ENCODE measurements around the gene PRR30. TPM values are rescaled to one million over a fixed set of nuclear protein-coding genes. Genes with fewer than 3 reads are reported as not detected.

PRR30 gene
- total and polyA plus RNA-seq, 2 donors (not counting 1 experiment from before 2014, with no cell fraction given) = not detected

DNA sequence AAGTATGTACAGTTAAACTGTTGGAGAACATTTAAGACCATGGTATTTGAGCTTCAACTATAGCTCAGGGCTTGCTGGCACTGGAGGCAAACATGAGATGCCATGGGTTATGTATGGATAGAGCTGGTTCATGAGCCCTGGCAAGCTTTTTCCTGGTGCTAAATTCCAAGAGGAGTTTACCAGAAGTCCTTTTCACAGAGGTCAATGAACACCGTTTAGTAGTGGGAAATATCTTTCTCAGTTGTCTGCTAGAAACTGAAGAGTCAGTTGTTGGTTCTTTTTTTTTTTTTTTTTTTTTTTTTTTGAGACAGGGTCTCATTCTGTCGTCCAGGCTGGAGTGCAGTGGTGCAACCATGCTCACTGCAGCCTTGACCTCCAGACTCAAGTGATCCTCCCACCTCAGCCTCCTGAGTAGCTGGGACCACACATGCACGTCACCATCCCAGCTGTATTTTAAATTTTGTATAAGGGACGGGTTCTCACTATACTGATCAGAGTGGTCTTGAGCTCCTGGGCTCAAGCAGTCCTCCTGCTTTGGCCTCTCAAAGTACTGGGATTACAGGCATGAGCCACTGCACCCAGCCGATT is 51.3 kb downstream of the PRR30 start:
- no peak for DNase-seq
- CTCF ChIA-PET = interaction anchor here (0.6 to 3.4 kb wide), 8 partner anchors 9 to 243 kb away, joined by 3 to 14 read pairs (median 6); partner anchors contain the start of gene OST4
- no peaks in the 10 kb centered on the region for H4K20me1 ChIP-seq (ENCODE audit: control insufficient read depth, insufficient read depth, low read length, poor library complexity, severe bottlenecking)
- POLR2A ChIA-PET = interaction anchor here (0.7 to 1.3 kb wide), 3 partner anchors 56 to 124 kb away, joined by 5 read pairs; partner anchors contain the start of genes ATRAID and SLC5A6
- H3K27ac ChIP-seq (ENCODE audit: low read length in 2 of 2) = no peak overlapping the region
- intact Hi-C loops (cut with micrococcal nuclease) = loop anchor here (5.0 to 10.0 kb wide), 4 partner anchors 126 to 1787 kb away; partner anchors contain the start of genes ASXL2, CENPA and TRMT61B
- peak overlapping the region; percentile 91 for H3K4me3 Mint-ChIP-seq
- H3K4me1 Mint-ChIP-seq = peaks cover 18% of the 10 kb centered on the region
- ATAC-seq (ENCODE audit: low read depth) = no peak
- H3K9ac ChIP-seq (ENCODE audit: low read length) = no peak overlapping the region
- peaks cover 4% of the 10 kb centered on the region for H3K79me2 ChIP-seq (ENCODE audit: control insufficient read depth, insufficient read depth, low read length)
- WGBS (ENCODE audit: insufficient coverage) = 97% methylated on average over 3 of the region's 5 CpGs
- no peaks in the 10 kb centered on the region for H3K9me3 Mint-ChIP-seq (ENCODE audit: insufficient read depth)
- H3K9me3 ChIP-seq (ENCODE audit: control extremely low read depth in 1 of 3, control insufficient read depth in 2 of 3, insufficient read depth in 1 of 3, low read length in 2 of 3) = no peaks in the 10 kb centered on the region
- TF ChIP-seq, protein P1, sequence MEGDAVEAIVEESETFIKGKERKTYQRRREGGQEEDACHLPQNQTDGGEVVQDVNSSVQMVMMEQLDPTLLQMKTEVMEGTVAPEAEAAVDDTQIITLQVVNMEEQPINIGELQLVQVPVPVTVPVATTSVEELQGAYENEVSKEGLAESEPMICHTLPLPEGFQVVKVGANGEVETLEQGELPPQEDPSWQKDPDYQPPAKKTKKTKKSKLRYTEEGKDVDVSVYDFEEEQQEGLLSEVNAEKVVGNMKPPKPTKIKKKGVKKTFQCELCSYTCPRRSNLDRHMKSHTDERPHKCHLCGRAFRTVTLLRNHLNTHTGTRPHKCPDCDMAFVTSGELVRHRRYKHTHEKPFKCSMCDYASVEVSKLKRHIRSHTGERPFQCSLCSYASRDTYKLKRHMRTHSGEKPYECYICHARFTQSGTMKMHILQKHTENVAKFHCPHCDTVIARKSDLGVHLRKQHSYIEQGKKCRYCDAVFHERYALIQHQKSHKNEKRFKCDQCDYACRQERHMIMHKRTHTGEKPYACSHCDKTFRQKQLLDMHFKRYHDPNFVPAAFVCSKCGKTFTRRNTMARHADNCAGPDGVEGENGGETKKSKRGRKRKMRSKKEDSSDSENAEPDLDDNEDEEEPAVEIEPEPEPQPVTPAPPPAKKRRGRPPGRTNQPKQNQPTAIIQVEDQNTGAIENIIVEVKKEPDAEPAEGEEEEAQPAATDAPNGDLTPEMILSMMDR (IDR thresholded peaks at IDR 0.05) = no peak
- TF ChIP-seq EZH2 (IDR thresholded peaks at IDR 0.05; ENCODE audit: borderline replicate concordance, insufficient read depth, low read depth, low read length, poor library complexity, severe bottlenecking) = no peak
- no peaks in the 10 kb centered on the region for H3K27me3 ChIP-seq (replicated peaks in 1 of 4; ENCODE audit: control extremely low read depth in 1 of 4, control insufficient read depth in 3 of 4, insufficient read depth in 4 of 4, low read length in 3 of 4)
- no peak overlapping the region for H3K4me3 ChIP-seq (ENCODE audit: control extremely low read depth in 1 of 5, extremely low read depth in 1 of 5, insufficient read depth in 1 of 5, low read depth in 2 of 5, low read length in 4 of 5)
- H3K36me3 ChIP-seq (replicated peaks in 1 of 2; ENCODE audit: control extremely low read depth in 1 of 2, control insufficient read depth in 1 of 2, extremely low read depth in 1 of 2, insufficient read depth in 2 of 2, low read length in 1 of 2) = no peaks in the 10 kb centered on the region
- no peak overlapping the region for H2AFZ ChIP-seq (ENCODE audit: insufficient read depth, low read depth, low read length, poor library complexity, severe bottlenecking)
- no peak overlapping the region for H3K4me2 ChIP-seq (replicated peaks; ENCODE audit: low read depth, low read length, poor library complexity, severe bottlenecking)
- peaks cover 13 to 20% of the 10 kb centered on the region in 2 donors for H3K4me1 ChIP-seq (ENCODE audit: control insufficient read depth in 2 of 2, insufficient read depth in 2 of 2, low read length in 2 of 2)
- no peaks in the 10 kb centered on the region for H3K27me3 Mint-ChIP-seq
- no peak overlapping the region for H3K27ac Mint-ChIP-seq

Other genes with a start within 250 kb of the PRR30 start
- gene MAPRE3, start 168.8 kb downstream of the PRR30 start, total RNA-seq = 5.4 and 7.1 TPM in 2 replicates
- gene MAPRE3, start 168.8 kb downstream of the PRR30 start, polyA plus RNA-seq = 6.7 and 9.8 TPM in 2 replicates
- gene TMEM214, start 106.4 kb downstream of the PRR30 start, total RNA-seq = 91.1 and 97.0 TPM in 2 replicates
- gene TMEM214, start 106.4 kb downstream of the PRR30 start, polyA plus RNA-seq = 68.6 and 80.1 TPM in 2 replicates
- gene AGBL5, start 87.7 kb downstream of the PRR30 start, total RNA-seq = 17.5 and 18.7 TPM in 2 replicates
- gene AGBL5, start 87.7 kb downstream of the PRR30 start, polyA plus RNA-seq = 9.4 and 10.0 TPM in 2 replicates
- 195 and 199 TPM in 2 replicates for gene OST4, start 67.8 kb downstream of the PRR30 start, total RNA-seq
- 186 and 257 TPM in 2 replicates for gene OST4, start 67.8 kb downstream of the PRR30 start, polyA plus RNA-seq
- gene EMILIN1, start 60.8 kb downstream of the PRR30 start, total RNA-seq = 0.39 and 0.52 TPM in 2 replicates
- 0.24 and 0.27 TPM in 2 replicates for gene EMILIN1, start 60.8 kb downstream of the PRR30 start, polyA plus RNA-seq
- gene KHK, start 52.6 kb downstream of the PRR30 start, total RNA-seq = 4.0 and 5.5 TPM in 2 replicates
- gene KHK, start 52.6 kb downstream of the PRR30 start, polyA plus RNA-seq = 3.3 and 3.8 TPM in 2 replicates
- not detected in 2 replicates for gene CGREF1, start 20.3 kb downstream of the PRR30 start, total RNA-seq
- not detected in 2 replicates for gene CGREF1, start 20.3 kb downstream of the PRR30 start, polyA plus RNA-seq
- gene ABHD1, start 15.6 kb downstream of the PRR30 start, total RNA-seq = 0.73 and 1.5 TPM in 2 replicates
- gene ABHD1, start 15.6 kb downstream of the PRR30 start, polyA plus RNA-seq = 0.92 and 2.7 TPM in 2 replicates
- gene PREB, start 4.8 kb downstream of the PRR30 start, total RNA-seq = 44.6 and 46.0 TPM in 2 replicates
- 63.9 and 88.9 TPM in 2 replicates for gene PREB, start 4.8 kb downstream of the PRR30 start, polyA plus RNA-seq
- gene TCF23, start 9.6 kb upstream of the PRR30 start, total RNA-seq = 0.10 TPM in 1 of 2 replicates, not detected in the other
- not detected in 2 replicates for gene TCF23, start 9.6 kb upstream of the PRR30 start, polyA plus RNA-seq
- 88.8 and 89.9 TPM in 2 replicates for gene ATRAID, start 72.6 kb upstream of the PRR30 start, total RNA-seq
- gene ATRAID, start 72.6 kb upstream of the PRR30 start, polyA plus RNA-seq = 106 and 117 TPM in 2 replicates
- gene SLC5A6, start 72.9 kb upstream of the PRR30 start, total RNA-seq = 46.1 and 50.8 TPM in 2 replicates
- gene SLC5A6, start 72.9 kb upstream of the PRR30 start, polyA plus RNA-seq = 52.6 and 82.3 TPM in 2 replicates
- gene CAD, start 78.0 kb upstream of the PRR30 start, total RNA-seq = 35.6 and 36.0 TPM in 2 replicates
- 29.0 and 48.5 TPM in 2 replicates for gene CAD, start 78.0 kb upstream of the PRR30 start, polyA plus RNA-seq
- not detected in 2 replicates for gene SLC30A3, start 123.6 kb upstream of the PRR30 start, total RNA-seq
- 0.07 and 0.09 TPM in 2 replicates for gene SLC30A3, start 123.6 kb upstream of the PRR30 start, polyA plus RNA-seq
- gene DNAJC5G, start 136.0 kb upstream of the PRR30 start, total RNA-seq = 0.39 TPM in 1 of 2 replicates, not detected in the other
- not detected in 2 replicates for gene DNAJC5G, start 136.0 kb upstream of the PRR30 start, polyA plus RNA-seq
- not detected in 2 replicates for gene TRIM54, start 143.0 kb upstream of the PRR30 start, total RNA-seq
- not detected in 2 replicates for gene TRIM54, start 143.0 kb upstream of the PRR30 start, polyA plus RNA-seq
- gene UCN, start 169.0 kb upstream of the PRR30 start, total RNA-seq = 2.7 and 3.6 TPM in 2 replicates
- 4.3 and 4.5 TPM in 2 replicates for gene UCN, start 169.0 kb upstream of the PRR30 start, polyA plus RNA-seq
- gene MPV17, start 183.7 kb upstream of the PRR30 start, total RNA-seq = 103 and 111 TPM in 2 replicates
- gene MPV17, start 183.7 kb upstream of the PRR30 start, polyA plus RNA-seq = 137 and 148 TPM in 2 replicates
- 114 and 121 TPM in 2 replicates for gene GTF3C2, start 217.4 kb upstream of the PRR30 start, total RNA-seq
- gene GTF3C2, start 217.4 kb upstream of the PRR30 start, polyA plus RNA-seq = 84.8 and 91.4 TPM in 2 replicates
- gene EIF2B4, start 230.9 kb upstream of the PRR30 start, total RNA-seq = 50.5 and 56.7 TPM in 2 replicates
- gene EIF2B4, start 230.9 kb upstream of the PRR30 start, polyA plus RNA-seq = 33.8 and 47.7 TPM in 2 replicates
- gene SNX17, start 231.2 kb upstream of the PRR30 start, total RNA-seq = 158 and 162 TPM in 2 replicates
- 79.6 and 103 TPM in 2 replicates for gene SNX17, start 231.2 kb upstream of the PRR30 start, polyA plus RNA-seq
- 29.0 and 31.7 TPM in 2 replicates for gene ZNF513, start 241.3 kb upstream of the PRR30 start, total RNA-seq
- 29.5 and 36.8 TPM in 2 replicates for gene ZNF513, start 241.3 kb upstream of the PRR30 start, polyA plus RNA-seq